ENCODE data around the gene PPM1H. TPM values are rescaled to one million over a fixed set of nuclear protein-coding genes. Genes with fewer than 3 reads are reported as not detected.
"Not testable (repeated sequence)": the region's sequence is repeated elsewhere in the genome, so short reads cannot be mapped to it uniquely, and the experiment has no call there.

The PPM1H gene
- total RNA-seq, 1 donor from 2014 or later, result 4.0 TPM

DNA sequence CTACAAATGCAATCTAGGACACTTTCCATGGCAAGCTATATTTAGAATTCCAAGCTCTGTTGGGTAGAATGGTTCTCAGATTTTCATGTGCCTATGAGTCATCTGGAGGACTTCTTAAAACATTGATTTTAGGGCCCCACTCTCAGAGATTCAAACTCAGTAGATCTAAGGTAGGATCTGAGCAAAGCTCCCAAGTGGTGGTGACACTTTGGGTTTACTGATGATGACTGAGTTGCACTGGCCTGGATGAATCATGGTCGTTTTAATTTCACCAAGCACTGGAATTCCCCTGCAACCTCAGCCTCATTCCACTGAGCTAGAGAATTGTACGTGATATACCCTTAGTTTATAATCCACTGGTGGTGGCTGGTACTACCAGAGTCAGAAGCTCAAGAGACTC lies 86.5 kb downstream of the PPM1H start:
- no peak for DNase-seq (ENCODE audit: low spot score)
- intact Hi-C loops (cut with DNase I), result no loop called here

DNA sequence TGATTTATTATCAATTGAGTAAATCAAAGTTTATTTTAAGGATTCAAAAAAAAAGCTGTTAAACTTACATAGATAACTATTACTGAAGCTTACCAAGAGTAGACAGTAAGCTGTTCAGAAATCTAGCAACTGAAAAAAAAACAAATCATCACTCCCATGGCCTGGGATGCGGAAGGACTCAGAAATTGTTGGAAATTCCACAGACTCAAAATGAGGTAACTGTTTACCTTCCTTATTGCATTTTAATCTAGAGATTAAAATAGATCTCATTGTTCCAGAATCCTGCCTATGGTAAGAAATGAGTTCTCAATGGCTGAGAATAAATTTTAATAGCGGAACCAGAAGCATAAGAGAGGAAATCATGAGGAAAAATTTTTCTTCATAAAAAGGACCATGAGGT lies 87.2 kb downstream of the PPM1H start:
- intact Hi-C loops (cut with DNase I), result no loop called here
- no peak for DNase-seq (ENCODE audit: low spot score)

- intact Hi-C loops (cut with DNase I), result no loop called here
- no peak for DNase-seq (ENCODE audit: low spot score)
Measured at GRCh38 chr12:62846491-62846890, 88.5 kb downstream of the PPM1H start.

DNA sequence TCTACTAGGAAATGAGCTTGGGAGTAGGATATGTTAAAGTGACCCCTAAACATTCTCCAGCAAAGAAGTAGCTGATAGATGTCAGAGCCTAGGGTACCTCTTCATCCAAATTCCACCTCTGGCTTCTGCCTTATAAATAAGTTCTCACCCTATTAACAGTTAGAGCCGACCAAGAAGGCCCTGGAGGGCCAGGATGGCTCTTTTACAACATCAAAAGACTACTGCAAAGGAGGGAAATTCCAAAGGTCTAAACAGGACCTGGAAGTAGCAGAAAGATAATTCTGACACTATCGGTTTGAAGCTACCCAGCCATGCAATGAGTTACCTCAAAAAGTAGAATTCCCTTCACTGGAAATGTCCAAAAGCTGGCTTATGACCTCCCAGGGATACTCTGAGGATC lies 90.0 kb downstream of the PPM1H start:
- DNase-seq (ENCODE audit: low spot score), result no peak
- intact Hi-C loops (cut with DNase I), result no loop called here

DNA sequence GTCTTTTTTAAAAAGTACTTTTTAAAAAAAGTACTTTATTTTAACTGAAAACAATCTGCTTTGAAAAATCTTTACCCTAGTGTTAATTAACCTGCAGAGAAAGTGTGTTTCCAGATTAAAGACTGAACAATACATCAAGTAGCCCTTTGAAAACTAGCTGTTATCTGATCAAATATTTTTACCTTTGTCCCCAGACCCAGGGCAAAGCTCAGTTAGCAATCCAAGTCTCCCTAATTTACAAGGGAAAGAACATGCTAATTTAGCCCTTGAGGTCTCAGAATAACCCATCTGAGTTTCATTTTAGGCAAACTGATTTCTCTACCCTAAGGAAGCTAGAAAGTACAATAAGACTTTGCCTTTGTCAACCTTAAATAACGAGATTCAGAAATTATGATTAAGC lies 91.2 kb downstream of the PPM1H start:
- intact Hi-C loops (cut with DNase I), result no loop called here
- DNase-seq (ENCODE audit: low spot score), result no peak

DNA sequence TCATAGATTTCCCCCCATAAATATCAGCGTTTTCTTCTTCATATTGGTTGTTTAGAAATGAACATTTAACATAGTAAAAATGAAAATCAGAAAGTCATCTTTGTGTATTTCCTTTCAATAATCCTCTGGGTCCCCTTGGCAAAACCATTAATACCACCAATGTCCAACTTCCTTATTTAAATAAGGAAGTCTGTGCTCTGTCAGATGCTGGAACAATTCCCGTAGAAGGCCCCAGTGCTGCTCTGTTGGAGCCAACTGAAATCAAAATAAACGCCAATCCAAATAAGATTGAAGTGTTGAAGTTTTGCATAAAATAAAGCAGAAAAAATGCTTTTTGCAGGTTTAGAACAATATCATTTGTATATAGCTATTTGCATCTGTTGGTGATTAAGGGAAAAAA lies 93.1 kb downstream of the PPM1H start:
- intact Hi-C loops (cut with DNase I), result no loop called here
- DNase-seq (ENCODE audit: low spot score), result no peak

GRCh38 chr12:62840806-62841205 lies 94.1 kb downstream of the PPM1H start:
- DNase-seq (ENCODE audit: low spot score), result no peak
- intact Hi-C loops (cut with DNase I), result no loop called here

DNA sequence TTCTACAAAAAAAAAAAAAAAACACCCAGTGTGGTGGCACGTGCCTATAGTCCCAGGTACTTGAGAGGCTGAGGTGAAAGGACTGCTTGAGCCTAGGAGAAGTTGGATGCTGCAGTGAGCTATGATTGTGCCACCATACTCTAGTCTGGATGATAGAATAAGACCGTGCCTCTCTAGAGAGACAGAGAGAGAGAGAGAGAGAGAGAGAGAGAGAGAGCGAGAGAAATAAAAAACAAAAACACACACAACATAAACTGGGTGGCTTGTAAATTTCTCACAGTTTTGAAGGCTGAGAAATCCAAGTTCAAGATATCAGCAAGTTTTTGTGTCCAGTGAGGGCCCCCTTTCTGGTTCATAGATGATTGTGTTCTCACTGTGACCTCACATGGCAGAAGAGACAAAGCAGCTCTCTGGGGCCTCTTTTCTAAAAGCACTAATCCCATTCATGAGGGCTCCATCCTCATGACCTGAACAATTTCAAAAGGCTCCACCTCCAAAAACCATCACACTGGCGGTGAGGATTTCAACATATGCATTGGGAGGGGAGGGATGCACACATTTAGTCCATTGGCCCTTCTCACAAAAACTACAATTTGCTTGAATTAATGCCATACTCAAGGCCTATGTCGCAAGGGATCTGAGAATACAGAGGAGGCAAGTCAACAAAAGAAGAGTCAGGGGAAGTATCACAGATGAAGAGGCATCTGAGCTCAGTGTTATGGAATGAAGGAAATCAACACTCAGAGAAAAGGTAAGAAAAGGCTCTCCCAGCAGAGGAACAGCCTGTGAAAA lies 94.9 kb downstream of the PPM1H start:
- DNase-seq (ENCODE audit: low spot score), result no peak
- intact Hi-C loops (cut with DNase I), result no loop called here

- intact Hi-C loops (cut with DNase I), result no loop called here
- no peak for DNase-seq (ENCODE audit: low spot score)
Measured at GRCh38 chr12:62834971-62835547, 99.9 kb downstream of the PPM1H start.

DNA sequence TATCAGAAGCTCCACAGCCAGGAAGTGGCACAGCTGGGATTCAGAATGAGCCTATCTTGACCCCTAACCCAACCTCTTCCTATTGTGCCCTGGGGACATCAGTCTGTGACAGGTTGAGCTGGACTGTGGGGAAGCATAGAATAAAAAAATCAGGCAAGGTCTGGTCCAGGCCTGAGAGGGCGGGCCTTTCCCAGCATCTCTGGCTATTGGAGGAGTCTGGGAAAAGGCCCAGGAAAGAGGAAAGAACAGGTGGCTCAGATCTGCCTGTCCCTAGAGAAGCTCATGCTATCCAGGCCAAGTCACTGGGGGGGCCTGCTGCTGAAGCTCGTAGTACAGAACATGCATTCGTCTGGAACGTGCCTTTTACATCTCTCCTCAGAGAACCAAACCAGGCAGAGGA lies 100.5 kb downstream of the PPM1H start:
- intact Hi-C loops (cut with DNase I), result no loop called here
- DNase-seq (ENCODE audit: low spot score), result no peak

GRCh38 chr12:62833634-62834033 lies 101.3 kb downstream of the PPM1H start:
- DNase-seq (ENCODE audit: low spot score), result no peak
- intact Hi-C loops (cut with DNase I), result no loop called here

GRCh38 chr12:62832558-62832957 lies 102.4 kb downstream of the PPM1H start:
- no peak for DNase-seq (ENCODE audit: low spot score)

DNA sequence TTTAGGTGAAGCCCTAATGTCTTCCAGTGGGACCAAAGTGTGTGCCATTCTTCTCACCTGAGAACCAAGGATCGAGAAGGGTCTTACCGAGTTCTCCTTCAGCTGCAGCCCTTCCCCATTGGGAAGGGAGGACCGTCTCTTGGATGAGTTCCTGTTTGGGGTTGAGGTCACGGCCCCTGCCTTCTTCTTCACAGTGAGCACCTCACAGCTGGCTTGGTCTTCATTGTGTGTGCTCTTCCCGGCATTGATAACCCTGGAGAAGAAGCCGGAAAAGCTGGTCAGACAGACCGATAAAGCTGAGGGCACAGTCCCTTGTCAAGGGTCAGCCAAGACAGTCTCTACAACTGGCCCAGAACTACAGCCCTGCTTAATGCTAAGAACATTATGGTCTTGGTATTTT lies 102.9 kb downstream of the PPM1H start:
- no peak for DNase-seq (ENCODE audit: low spot score)
- intact Hi-C loops (cut with DNase I), result no loop called here

More at GRCh38 chr12:62832558-62832957, 102.4 kb downstream of the PPM1H start:
- intact Hi-C loops (cut with DNase I), result no loop called here

DNA sequence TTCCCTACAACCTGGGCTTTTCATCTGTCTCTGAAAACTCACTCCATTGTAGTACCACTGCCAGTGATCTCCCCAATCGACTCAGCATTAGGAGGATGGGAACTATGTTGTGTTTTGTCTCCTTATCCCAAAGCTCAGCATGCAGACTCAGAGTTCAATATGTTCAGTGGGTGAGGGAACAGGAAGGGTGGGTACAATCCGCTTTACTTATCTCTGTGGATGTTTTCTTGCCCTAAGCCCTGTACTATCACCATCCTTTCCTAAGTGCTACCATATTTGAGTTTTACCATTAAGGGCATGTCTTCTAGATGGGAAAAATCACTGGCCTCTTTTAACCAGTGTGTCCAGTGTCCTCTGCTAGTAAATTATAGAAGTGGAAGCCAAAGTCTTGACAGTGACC lies 107.1 kb downstream of the PPM1H start:
- intact Hi-C loops (cut with DNase I), result no loop called here
- no peak for DNase-seq (ENCODE audit: low spot score)

GRCh38 chr12:62827042-62827441 lies 107.9 kb downstream of the PPM1H start:
- intact Hi-C loops (cut with DNase I), result no loop called here
- DNase-seq (ENCODE audit: low spot score), result no peak

- no peak for DNase-seq (ENCODE audit: low spot score)
- intact Hi-C loops (cut with DNase I), result loop anchor here (2.0 kb wide), 1 partner anchor 115 kb away; no protein-coding TSS in a partner anchor
Measured at GRCh38 chr12:62817556-62818271, 117.2 kb downstream of the PPM1H start.

DNA sequence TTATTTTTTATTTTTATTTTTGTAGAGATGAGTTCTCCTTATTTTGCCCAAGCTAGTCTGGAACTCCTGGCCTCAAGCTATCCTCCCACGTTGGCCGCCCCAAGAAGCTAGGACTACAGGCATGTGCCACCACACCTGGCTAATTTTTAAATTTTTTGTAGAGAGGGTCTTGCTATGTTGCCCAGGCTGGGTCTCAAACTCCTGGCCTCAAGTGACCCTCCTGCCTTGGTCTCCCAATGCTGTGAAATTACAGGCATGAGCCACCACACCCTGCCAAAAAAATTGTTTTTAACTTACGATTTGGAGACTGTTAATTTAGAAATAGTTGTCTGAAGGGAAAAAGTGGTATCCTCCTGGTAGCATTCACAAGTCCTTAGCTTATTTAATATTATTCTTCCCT lies 120.7 kb downstream of the PPM1H start:
- intact Hi-C loops (cut with DNase I), result no loop called here
- DNase-seq (ENCODE audit: low spot score), result no peak

GRCh38 chr12:62813031-62813829 lies 121.7 kb downstream of the PPM1H start:
- no peak for DNase-seq (ENCODE audit: low spot score)
- intact Hi-C loops (cut with DNase I), result loop anchor here (2.0 kb wide), 1 partner anchor 256 kb away; no protein-coding TSS in a partner anchor

DNA sequence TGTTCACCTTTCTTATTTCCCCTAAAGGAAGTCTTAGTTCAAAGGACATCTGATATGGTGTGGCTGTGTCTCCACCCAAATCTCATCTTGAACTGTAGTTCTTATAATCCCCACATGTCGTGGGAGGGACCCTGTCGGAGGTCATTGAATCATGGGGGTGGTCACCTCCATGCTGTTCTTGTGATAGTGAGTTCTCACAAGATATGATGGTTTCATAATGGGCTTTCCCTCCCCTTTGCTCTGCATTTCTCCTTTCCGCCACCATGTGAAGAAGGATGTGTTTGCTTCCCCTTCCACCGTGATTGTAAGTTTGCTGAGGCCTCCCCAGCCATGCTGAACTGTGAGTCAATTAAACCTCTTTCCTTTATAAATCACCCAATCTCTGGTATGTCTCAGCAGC lies 123.5 kb downstream of the PPM1H start:
- intact Hi-C loops (cut with DNase I); DNase-seq (ENCODE audit: low spot score): not testable (repeated sequence)

All from cardiac septum (tissue), 1 donor.